Loucy (cell line): Measurements from ENCODE around the gene CNKSR2.

Source experiments
- H2AFZ ChIP-seq: fragments of 200-600 bp; sonication (generic); 2 replicates; pipeline ENCODE4 v1.6.0; 2016; ENCODE audit warnings: antibody characterized with exemption, mild to moderate bottlenecking, low read length, moderate library complexity
- H3F3A ChIP-seq: fragments of 200-600 bp; 2 replicates; pipeline ENCODE4 v1.6.0; 2016; ENCODE audit warnings: antibody characterized with exemption, low read depth, mild to moderate bottlenecking
- H3K27me3 ChIP-seq: fragments of 200-600 bp; sonication (generic); 2 replicates; pipeline ENCODE4 v1.6.1; 2014; ENCODE audit warnings: low read length, mild to moderate bottlenecking; ENCODE audit not compliant: insufficient read depth, poor library complexity, severe bottlenecking
- H3K36me3 ChIP-seq: fragments of 200-600 bp; sonication (generic); 2 replicates; pipeline ENCODE4 v1.6.1; 2016; ENCODE audit warnings: low read length; ENCODE audit not compliant: insufficient read depth
- H3K4me1 ChIP-seq: fragments of 200-600 bp; sonication (generic); 2 replicates; pipeline ENCODE4 v1.5.1; 2014; ENCODE audit warnings: low read length, mild to moderate bottlenecking; ENCODE audit not compliant: insufficient read depth, poor library complexity, severe bottlenecking
- H3K4me2 ChIP-seq: fragments of 200-600 bp; sonication (generic); 2 replicates; pipeline ENCODE4 v1.6.0; 2014; ENCODE audit warnings: antibody characterized with exemption, low read length, low read depth, mild to moderate bottlenecking; ENCODE audit not compliant: poor library complexity, severe bottlenecking
- H3K4me3 ChIP-seq: fragments of 200-600 bp; sonication (generic); 2 replicates; pipeline ENCODE4 v1.5.1; 2014; ENCODE audit warnings: low read length, mild to moderate bottlenecking, mixed read lengths; ENCODE audit not compliant: poor library complexity, severe bottlenecking
- H3K79me2 ChIP-seq: fragments of 200-600 bp; sonication (generic); 2 replicates; pipeline ENCODE4 v1.6.1; 2014; ENCODE audit warnings: low read length; ENCODE audit not compliant: insufficient read depth
- H3K9ac ChIP-seq: fragments of 200-600 bp; sonication (generic); 2 replicates; pipeline ENCODE4 v1.6.0; 2014; ENCODE audit warnings: mild to moderate bottlenecking, low read depth, low read length, moderate library complexity; ENCODE audit not compliant: poor library complexity, severe bottlenecking
- H3K9me2 ChIP-seq: fragments of 200-600 bp; sonication (generic); replicated peaks from 2 replicates; pipeline ENCODE4 v1.6.1; 2016; ENCODE audit warnings: low read depth, low read length, mixed read lengths
- H3K9me3 ChIP-seq: fragments of 200-600 bp; sonication (generic); 2 replicates; pipeline ENCODE4 v1.6.1; 2014; ENCODE audit warnings: mild to moderate bottlenecking, antibody characterized with exemption, low read length, low read depth; ENCODE audit not compliant: insufficient read depth
- H4K20me1 ChIP-seq: fragments of 200-600 bp; sonication (generic); 2 replicates; pipeline ENCODE4 v1.6.0; 2014; ENCODE audit warnings: antibody characterized with exemption, low read length, mild to moderate bottlenecking; ENCODE audit not compliant: insufficient read depth, poor library complexity, severe bottlenecking
- CTCF ChIP-seq: fragments of 200-600 bp; sonication (generic); conservative IDR thresholded peaks from 2 replicates; pipeline ENCODE4 v1.5.1; 2014; ENCODE audit warnings: mild to moderate bottlenecking, antibody characterized with exemption, low read length
- EZH2phosphoT487 ChIP-seq: fragments of 200-600 bp; IDR thresholded peaks from 2 replicates; pipeline ENCODE4 v1.6.1; 2018; ENCODE audit warnings: antibody characterized with exemption, mild to moderate bottlenecking, moderate library complexity, borderline replicate concordance

The CNKSR2 gene

GRCh38 chrX:21457718-21458117 is 83.5 kb downstream of the CNKSR2 start:
- Histone ChIP-seq H3K36me3 (no peaks in the 10 kb centered on the region), H3F3A (no peaks in the 10 kb centered on the region), H4K20me1 (no peaks in the 10 kb centered on the region), H3K4me3 (no peak overlapping the region), H3K79me2 (no peaks in the 10 kb centered on the region), H3K9ac (no peak overlapping the region), H3K9me2 (no peaks in the 10 kb centered on the region), H3K9me3 (no peaks in the 10 kb centered on the region), H3K4me2 (no peak overlapping the region), H3K4me1 (no peaks in the 10 kb centered on the region), H3K27me3 (no peaks in the 10 kb centered on the region), H2AFZ (no peak overlapping the region)
- TF ChIP-seq EZH2phosphoT487: no peak
- TF ChIP-seq CTCF: no peak

GRCh38 chrX:21469071-21469470 is 94.9 kb downstream of the CNKSR2 start:
- TF ChIP-seq CTCF: no peak
- TF ChIP-seq EZH2phosphoT487: no peak
- H3K4me3 ChIP-seq: no peak overlapping the region
- H3K36me3 ChIP-seq: no peaks in the 10 kb centered on the region
- H4K20me1 ChIP-seq: no peaks in the 10 kb centered on the region
- H3K79me2 ChIP-seq: no peaks in the 10 kb centered on the region
- H3K9ac ChIP-seq: no peak overlapping the region
- H3F3A ChIP-seq: no peaks in the 10 kb centered on the region
- no peaks in the 10 kb centered on the region for H3K4me1 ChIP-seq
- no peaks in the 10 kb centered on the region for H3K9me2 ChIP-seq
- H3K27me3 ChIP-seq: no peaks in the 10 kb centered on the region
- no peaks in the 10 kb centered on the region for H3K9me3 ChIP-seq
- H2AFZ ChIP-seq: no peak overlapping the region
- no peak overlapping the region for H3K4me2 ChIP-seq

- Histone ChIP-seq H3K36me3 (no peaks in the 10 kb centered on the region), H3K4me1 (no peaks in the 10 kb centered on the region), H3F3A (no peaks in the 10 kb centered on the region), H4K20me1 (no peaks in the 10 kb centered on the region), H3K9ac (no peak overlapping the region), H3K9me3 (no peaks in the 10 kb centered on the region), H3K79me2 (no peaks in the 10 kb centered on the region), H3K4me3 (no peak overlapping the region), H3K9me2 (no peaks in the 10 kb centered on the region), H3K4me2 (no peak overlapping the region), H3K27me3 (no peaks in the 10 kb centered on the region), H2AFZ (no peak overlapping the region)
- TF ChIP-seq EZH2phosphoT487 (no peak), CTCF (no peak)
Measured at GRCh38 chrX:21476909-21477308, 102.7 kb downstream of the CNKSR2 start.
